WTC11 (cell line): Measurements from ENCODE around the gene GRK1. TPM values are rescaled to one million over a fixed set of nuclear protein-coding genes. Genes with fewer than 3 reads are reported as not detected.

Experiments
- ATAC-seq: fragments of 200-7000 bp; cut with Tn5 transposase; 2 replicates; pipeline ENCODE4 v1.10.0; 2021; ENCODE audit warnings: mild to moderate bottlenecking, moderate library complexity
- CTCF ChIA-PET: fragments of 300-600 bp; sonication (Branson Sonifier 250); formaldehyde crosslinking; loops from one replicate; lab custom pipeline; 2021; ENCODE audit warnings: antibody characterized with exemption; lab: Charles Lee
- POLR2A ChIA-PET: fragments of 350-600 bp; sonication (Branson Sonifier 250); formaldehyde crosslinking; loops from one replicate; lab custom pipeline; 2021; ENCODE audit warnings: antibody characterized with exemption; lab: Charles Lee
- DNase-seq: peaks from one replicate; pipeline ENCODE4 v3.0.0; 2021; ENCODE audit warnings: low spot score
- H3K27ac Mint-ChIP-seq: 2 replicates; pipeline ENCODE4 v1.8.0; 2021; ENCODE audit warnings: mixed read lengths
- H3K27me3 Mint-ChIP-seq: 2 replicates; pipeline ENCODE4 v1.8.0; 2021; ENCODE audit warnings: low read depth, mild to moderate bottlenecking, moderate library complexity, mixed read lengths
- H3K36me3 Mint-ChIP-seq: 2 replicates; pipeline ENCODE4 v1.8.0; 2021; ENCODE audit warnings: mixed read lengths
- H3K4me1 Mint-ChIP-seq: 2 replicates; pipeline ENCODE4 v1.8.0; 2022; ENCODE audit warnings: mixed read lengths
- H3K4me3 Mint-ChIP-seq: 2 replicates; pipeline ENCODE4 v1.8.0; 2021; ENCODE audit warnings: mild to moderate bottlenecking, moderate library complexity, mixed read lengths
- H3K9me3 Mint-ChIP-seq: 2 replicates; pipeline ENCODE4 v1.8.0; 2021; ENCODE audit warnings: mixed read lengths
- JAZF1 ChIP-seq: fragments of 250-450 bp; sonication (Bioruptor Pico); IDR thresholded peaks from 2 replicates; pipeline ENCODE4 v1.9.0; 2021; ENCODE audit warnings: moderate library complexity, mild to moderate bottlenecking, inconsistent platforms
- JUN ChIP-seq: sonication (generic); formaldehyde crosslinking; IDR thresholded peaks from 2 replicates; pipeline ENCODE4 v1.8.0; 2023; ENCODE audit warnings: mild to moderate bottlenecking, missing genetic modification reagents
- NR2C2 ChIP-seq: sonication (generic); formaldehyde crosslinking; IDR thresholded peaks from 2 replicates; pipeline ENCODE4 v1.8.0; 2022; ENCODE audit warnings: mild to moderate bottlenecking, missing genetic modification reagents
- SMAD4 ChIP-seq: sonication (generic); formaldehyde crosslinking; IDR thresholded peaks from 2 replicates; pipeline ENCODE4 v1.8.0; 2022; ENCODE audit warnings: mild to moderate bottlenecking, missing genetic modification reagents
- SOX15 ChIP-seq: fragments of 250-450 bp; sonication (Bioruptor Pico); IDR thresholded peaks from 2 replicates; pipeline ENCODE4 v1.9.0; 2021; ENCODE audit warnings: mild to moderate bottlenecking
- SP1 ChIP-seq: sonication (generic); formaldehyde crosslinking; conservative IDR thresholded peaks from 2 replicates; pipeline ENCODE4 v1.8.1; 2022; ENCODE audit warnings: missing genetic modification reagents
- TEAD4 ChIP-seq: sonication (generic); formaldehyde crosslinking; IDR thresholded peaks from 2 replicates; pipeline ENCODE4 v1.8.0; 2022; ENCODE audit warnings: mild to moderate bottlenecking, missing genetic modification reagents
- ZMAT4 ChIP-seq: fragments of 250-450 bp; sonication (Bioruptor Pico); IDR thresholded peaks from 2 replicates; pipeline ENCODE4 v1.9.0; 2021; ENCODE audit warnings: mild to moderate bottlenecking
- ZSCAN18 ChIP-seq: fragments of 250-450 bp; sonication (Bioruptor Pico); IDR thresholded peaks from 2 replicates; pipeline ENCODE4 v2.1.2; 2022; ENCODE audit warnings: mild to moderate bottlenecking, moderate library complexity
- total RNA-seq: library from RNA; stranded (reverse); gene quantifications from 3 replicates; pipeline ENCODE4 v1.2.3, GENCODE V29; 2021
- TF ChIP-seq, protein P1 (sequence below): fragments of 250-450 bp; sonication (Bioruptor Pico); IDR thresholded peaks from 2 replicates; pipeline ENCODE4 v1.9.0; 2021; ENCODE audit warnings: moderate library complexity, mild to moderate bottlenecking, inconsistent platforms, borderline replicate concordance
- TF ChIP-seq, protein P2 (sequence below): sonication (generic); formaldehyde crosslinking; IDR thresholded peaks from 2 replicates; pipeline ENCODE4 v1.8.1; 2023; ENCODE audit warnings: mild to moderate bottlenecking, missing genetic modification reagents
- TF ChIP-seq, protein P3 (sequence below): sonication (generic); formaldehyde crosslinking; conservative IDR thresholded peaks from 2 replicates; pipeline ENCODE4 v1.8.1; 2023; ENCODE audit warnings: mild to moderate bottlenecking, low read depth, missing genetic modification reagents, moderate library complexity
- TF ChIP-seq, protein P4 (sequence below): sonication (generic); formaldehyde crosslinking; IDR thresholded peaks from 2 replicates; pipeline ENCODE4 v1.8.1; 2023; ENCODE audit warnings: mild to moderate bottlenecking, missing genetic modification reagents, moderate library complexity
- TF ChIP-seq, protein P5 (sequence below): sonication (generic); formaldehyde crosslinking; IDR thresholded peaks from 2 replicates; pipeline ENCODE4 v1.8.1; 2023; ENCODE audit warnings: mild to moderate bottlenecking, missing genetic modification reagents
- TF ChIP-seq, protein P6 (sequence below): sonication (generic); formaldehyde crosslinking; conservative IDR thresholded peaks from 2 replicates; pipeline ENCODE4 v1.8.1; 2022; ENCODE audit warnings: mild to moderate bottlenecking, missing genetic modification reagents

GRK1 gene
- total RNA-seq, 1 experiment from 2014 or later: 0.17 TPM

DNA sequence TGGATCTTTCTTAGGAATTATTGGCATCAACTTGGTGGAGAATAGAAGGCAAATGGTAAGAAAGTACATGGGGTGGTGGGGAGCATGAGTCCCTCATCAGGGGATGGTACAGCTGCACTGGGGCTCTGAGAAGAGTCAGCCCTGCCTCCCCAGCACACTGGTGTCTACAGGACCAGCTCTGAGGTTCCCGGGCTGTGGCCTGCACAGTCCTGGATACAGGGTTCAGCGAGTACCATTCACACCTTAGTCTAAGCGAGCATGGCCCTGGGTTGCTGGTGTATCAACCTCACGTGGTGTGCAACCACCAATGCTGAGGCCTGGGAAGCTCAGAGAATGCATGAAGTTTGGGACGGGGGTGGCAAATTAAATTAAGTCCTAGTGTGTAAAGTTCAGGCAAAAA is 102.1 kb downstream of the GRK1 start (continued):
- TF ChIP-seq SMAD4 (CRISPR knock-in tag) (no peak), JUN (CRISPR knock-in tag) (no peak), SOX15 (CRISPR knock-in tag) (no peak), TEAD4 (CRISPR knock-in tag) (no peak)
- TF ChIP-seq, protein P1, sequence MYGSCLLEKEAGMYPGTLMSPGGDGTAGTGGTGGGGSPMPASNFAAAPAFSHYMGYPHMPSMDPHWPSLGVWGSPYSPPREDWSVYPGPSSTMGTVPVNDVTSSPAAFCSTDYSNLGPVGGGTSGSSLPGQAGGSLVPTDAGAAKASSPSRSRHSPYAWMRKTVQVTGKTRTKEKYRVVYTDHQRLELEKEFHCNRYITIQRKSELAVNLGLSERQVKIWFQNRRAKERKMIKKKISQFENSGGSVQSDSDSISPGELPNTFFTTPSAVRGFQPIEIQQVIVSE (CRISPR knock-in tag): no peak
- TF ChIP-seq, protein P2, sequence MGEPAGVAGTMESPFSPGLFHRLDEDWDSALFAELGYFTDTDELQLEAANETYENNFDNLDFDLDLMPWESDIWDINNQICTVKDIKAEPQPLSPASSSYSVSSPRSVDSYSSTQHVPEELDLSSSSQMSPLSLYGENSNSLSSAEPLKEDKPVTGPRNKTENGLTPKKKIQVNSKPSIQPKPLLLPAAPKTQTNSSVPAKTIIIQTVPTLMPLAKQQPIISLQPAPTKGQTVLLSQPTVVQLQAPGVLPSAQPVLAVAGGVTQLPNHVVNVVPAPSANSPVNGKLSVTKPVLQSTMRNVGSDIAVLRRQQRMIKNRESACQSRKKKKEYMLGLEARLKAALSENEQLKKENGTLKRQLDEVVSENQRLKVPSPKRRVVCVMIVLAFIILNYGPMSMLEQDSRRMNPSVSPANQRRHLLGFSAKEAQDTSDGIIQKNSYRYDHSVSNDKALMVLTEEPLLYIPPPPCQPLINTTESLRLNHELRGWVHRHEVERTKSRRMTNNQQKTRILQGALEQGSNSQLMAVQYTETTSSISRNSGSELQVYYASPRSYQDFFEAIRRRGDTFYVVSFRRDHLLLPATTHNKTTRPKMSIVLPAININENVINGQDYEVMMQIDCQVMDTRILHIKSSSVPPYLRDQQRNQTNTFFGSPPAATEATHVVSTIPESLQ (CRISPR knock-in tag): no peak

DNA sequence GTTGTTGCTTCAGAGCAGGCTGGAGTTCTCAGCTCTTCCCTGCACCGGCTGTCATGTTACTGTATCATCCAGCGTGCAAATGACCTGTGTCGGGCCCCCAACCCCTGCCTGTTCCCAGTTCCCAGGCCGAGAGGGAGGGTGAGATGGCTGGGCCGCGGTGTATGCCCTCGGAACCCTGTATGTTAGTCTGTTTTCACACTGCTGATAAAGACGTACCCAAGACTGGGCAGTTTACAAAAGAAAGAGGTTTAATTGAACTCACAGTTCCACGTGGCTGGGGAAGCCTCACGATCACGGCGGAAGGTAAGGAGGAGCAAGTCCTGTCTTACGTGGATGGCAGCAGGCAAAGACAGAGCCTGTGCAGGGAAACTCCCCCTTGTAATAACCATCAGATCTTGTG is 102.9 kb downstream of the GRK1 start:
- Mint-ChIP-seq H3K4me1 (peaks cover 12% of the 10 kb centered on the region), H3K27ac (no peak overlapping the region)
- POLR2A ChIA-PET: interaction anchor here (1.0 kb wide), 1 partner anchor 12 kb away, joined by 3 read pairs; no protein-coding TSS in a partner anchor
- TF ChIP-seq, protein P3, sequence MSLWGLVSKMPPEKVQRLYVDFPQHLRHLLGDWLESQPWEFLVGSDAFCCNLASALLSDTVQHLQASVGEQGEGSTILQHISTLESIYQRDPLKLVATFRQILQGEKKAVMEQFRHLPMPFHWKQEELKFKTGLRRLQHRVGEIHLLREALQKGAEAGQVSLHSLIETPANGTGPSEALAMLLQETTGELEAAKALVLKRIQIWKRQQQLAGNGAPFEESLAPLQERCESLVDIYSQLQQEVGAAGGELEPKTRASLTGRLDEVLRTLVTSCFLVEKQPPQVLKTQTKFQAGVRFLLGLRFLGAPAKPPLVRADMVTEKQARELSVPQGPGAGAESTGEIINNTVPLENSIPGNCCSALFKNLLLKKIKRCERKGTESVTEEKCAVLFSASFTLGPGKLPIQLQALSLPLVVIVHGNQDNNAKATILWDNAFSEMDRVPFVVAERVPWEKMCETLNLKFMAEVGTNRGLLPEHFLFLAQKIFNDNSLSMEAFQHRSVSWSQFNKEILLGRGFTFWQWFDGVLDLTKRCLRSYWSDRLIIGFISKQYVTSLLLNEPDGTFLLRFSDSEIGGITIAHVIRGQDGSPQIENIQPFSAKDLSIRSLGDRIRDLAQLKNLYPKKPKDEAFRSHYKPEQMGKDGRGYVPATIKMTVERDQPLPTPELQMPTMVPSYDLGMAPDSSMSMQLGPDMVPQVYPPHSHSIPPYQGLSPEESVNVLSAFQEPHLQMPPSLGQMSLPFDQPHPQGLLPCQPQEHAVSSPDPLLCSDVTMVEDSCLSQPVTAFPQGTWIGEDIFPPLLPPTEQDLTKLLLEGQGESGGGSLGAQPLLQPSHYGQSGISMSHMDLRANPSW (CRISPR knock-in tag): no peak
- TF ChIP-seq ZMAT4 (CRISPR knock-in tag) (no peak), JAZF1 (CRISPR knock-in tag) (no peak), SP1 (no peak), NR2C2 (CRISPR knock-in tag) (no peak), ZSCAN18 (no peak)
- TF ChIP-seq, protein P4, sequence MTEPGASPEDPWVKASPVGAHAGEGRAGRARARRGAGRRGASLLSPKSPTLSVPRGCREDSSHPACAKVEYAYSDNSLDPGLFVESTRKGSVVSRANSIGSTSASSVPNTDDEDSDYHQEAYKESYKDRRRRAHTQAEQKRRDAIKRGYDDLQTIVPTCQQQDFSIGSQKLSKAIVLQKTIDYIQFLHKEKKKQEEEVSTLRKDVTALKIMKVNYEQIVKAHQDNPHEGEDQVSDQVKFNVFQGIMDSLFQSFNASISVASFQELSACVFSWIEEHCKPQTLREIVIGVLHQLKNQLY: no peak
- TF ChIP-seq, protein P5, sequence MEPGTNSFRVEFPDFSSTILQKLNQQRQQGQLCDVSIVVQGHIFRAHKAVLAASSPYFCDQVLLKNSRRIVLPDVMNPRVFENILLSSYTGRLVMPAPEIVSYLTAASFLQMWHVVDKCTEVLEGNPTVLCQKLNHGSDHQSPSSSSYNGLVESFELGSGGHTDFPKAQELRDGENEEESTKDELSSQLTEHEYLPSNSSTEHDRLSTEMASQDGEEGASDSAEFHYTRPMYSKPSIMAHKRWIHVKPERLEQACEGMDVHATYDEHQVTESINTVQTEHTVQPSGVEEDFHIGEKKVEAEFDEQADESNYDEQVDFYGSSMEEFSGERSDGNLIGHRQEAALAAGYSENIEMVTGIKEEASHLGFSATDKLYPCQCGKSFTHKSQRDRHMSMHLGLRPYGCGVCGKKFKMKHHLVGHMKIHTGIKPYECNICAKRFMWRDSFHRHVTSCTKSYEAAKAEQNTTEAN (CRISPR knock-in tag): no peak
- TF ChIP-seq, protein P6, sequence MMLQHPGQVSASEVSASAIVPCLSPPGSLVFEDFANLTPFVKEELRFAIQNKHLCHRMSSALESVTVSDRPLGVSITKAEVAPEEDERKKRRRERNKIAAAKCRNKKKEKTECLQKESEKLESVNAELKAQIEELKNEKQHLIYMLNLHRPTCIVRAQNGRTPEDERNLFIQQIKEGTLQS: no peak
- TF ChIP-seq, all 79 proteins: peak for 0
- DNase-seq (no peak), ATAC-seq (no peak)
- H3K9me3 Mint-ChIP-seq: peaks cover 10% of the 10 kb centered on the region
- CTCF ChIA-PET: no interaction called here
- no peaks in the 10 kb centered on the region for H3K27me3 Mint-ChIP-seq
- no peaks in the 10 kb centered on the region; the same call in 1 of the 2 replicates for H3K36me3 Mint-ChIP-seq
- H3K4me3 Mint-ChIP-seq: no peak overlapping the region
